Epithelial cell of prostate (primary cell): ENCODE results near the gene MPRIP.
"Not testable (repeated sequence)": the region's sequence is repeated elsewhere in the genome, so short reads cannot be mapped to it uniquely, and the experiment has no call there.

ENCODE experiments used
- DNase-seq: peaks from one replicate; pipeline ENCODE4 v3.0.0-alpha.2; 2011; ENCODE audit warnings: low read depth, low spot score
- H3K27ac ChIP-seq: fragments of 450-650 bp; 2 replicates; pipeline ENCODE4 v1.5.1; 2017; ENCODE audit warnings: mild to moderate bottlenecking

The MPRIP gene

GRCh38 chr17:17042384-17042736 lies at the start of gene MPRIP:
Gene MPRIP, plus strand, starts transcription at chr17:17042457. Its CDS starts 392 bp downstream, at chr17:17042849.
- peak within 1 kb of the TSS; percentile 91 for H3K27ac ChIP-seq
- no peak for DNase-seq

- H3K27ac ChIP-seq = no peak overlapping the region
- DNase-seq = no peak
These were observed 47.6 kb upstream of the MPRIP start for GRCh38 chr17:16994631-16995030.

GRCh38 chr17:16995930-16996329 lies 46.3 kb upstream of the MPRIP start:
- H3K27ac ChIP-seq = no peak overlapping the region
- DNase-seq = no peak

GRCh38 chr17:16996726-16997125 lies 45.5 kb upstream of the MPRIP start:
- not testable (repeated sequence) for DNase-seq

GRCh38 chr17:16997514-16998429 lies 44.5 kb upstream of the MPRIP start:
- no peak for DNase-seq
- H3K27ac ChIP-seq = no peak overlapping the region

More at GRCh38 chr17:16996726-16997125, 45.5 kb upstream of the MPRIP start:
- H3K27ac ChIP-seq = not testable (repeated sequence)

GRCh38 chr17:16999931-17000625 lies 42.2 kb upstream of the MPRIP start:
- no peak overlapping the region for H3K27ac ChIP-seq
- DNase-seq = no peak

- no peak overlapping the region for H3K27ac ChIP-seq
- DNase-seq = no peak
These were observed 41.0 kb upstream of the MPRIP start for GRCh38 chr17:17001076-17001777.

- no peak overlapping the region for H3K27ac ChIP-seq
- DNase-seq = no peak
These were observed 40.3 kb upstream of the MPRIP start for GRCh38 chr17:17001874-17002520.

GRCh38 chr17:17002731-17003715 lies 39.2 kb upstream of the MPRIP start:
- not testable (repeated sequence) for H3K27ac ChIP-seq, DNase-seq

GRCh38 chr17:17004251-17004996 lies 37.8 kb upstream of the MPRIP start:
- DNase-seq = no peak
- no peak overlapping the region for H3K27ac ChIP-seq

GRCh38 chr17:17004997-17005614 lies 37.2 kb upstream of the MPRIP start:
- not testable (repeated sequence) for DNase-seq, H3K27ac ChIP-seq

GRCh38 chr17:17007891-17008290 lies 34.4 kb upstream of the MPRIP start:
- H3K27ac ChIP-seq, DNase-seq: not testable (repeated sequence)

- not testable (repeated sequence) for H3K27ac ChIP-seq, DNase-seq
These were observed 33.4 kb upstream of the MPRIP start for GRCh38 chr17:17008621-17009397.

- peak overlapping the region; percentile 33 for H3K27ac ChIP-seq
- not testable (repeated sequence) for DNase-seq
These were observed 32.3 kb upstream of the MPRIP start for GRCh38 chr17:17009972-17010371.

- not testable (repeated sequence) for H3K27ac ChIP-seq
These were observed 31.7 kb upstream of the MPRIP start for GRCh38 chr17:17010545-17011034.

GRCh38 chr17:17011043-17011907 lies 31.0 kb upstream of the MPRIP start:
- H3K27ac ChIP-seq, DNase-seq: not testable (repeated sequence)

More at GRCh38 chr17:17010545-17011034, 31.7 kb upstream of the MPRIP start:
- DNase-seq = not testable (repeated sequence)
